IMR-90 (cell line): Measurements from ENCODE around the gene ZNF554. TPM values are rescaled to one million over a fixed set of nuclear protein-coding genes. Genes with fewer than 3 reads are reported as not detected.

Experiments
- ATAC-seq: fragments of 200-7000 bp; cut with Tn5 transposase; 2 replicates; pipeline ENCODE4 v1.9.1; 2020; ENCODE audit warnings: low read depth, mild to moderate bottlenecking, moderate library complexity
- BruUV-seq: library from RNA; stranded (reverse); fragments of 400-500 nt; replicated peaks from 2 replicates; lab custom pipeline; 2021; lab: Mats Ljungman, UMichigan
- CTCF ChIA-PET: fragments of 300-600 bp; formaldehyde crosslinking; extraction: SDS; loops from one replicate; lab custom pipeline; 2021; ENCODE audit warnings: antibody characterized with exemption; lab: Yijun Ruan, JAX
- POLR2A ChIA-PET: fragments of 300-600 bp; sonication (Branson Sonifier 250); formaldehyde crosslinking; loops from one replicate; lab custom pipeline; 2022; ENCODE audit warnings: antibody characterized with exemption; ENCODE audit not compliant: unreplicated experiment; lab: Charles Lee
- DNase-seq: peaks from one replicate; pipeline ENCODE4 v3.0.0; 2013
- H2AFZ ChIP-seq: replicated peaks from 2 replicates; pipeline ENCODE3; 2013; ENCODE audit warnings: low read length, mild to moderate bottlenecking; ENCODE audit not compliant: poor library complexity
- H2AK5ac ChIP-seq: 2 replicates; pipeline ENCODE4 v1.6.1; 2013; ENCODE audit warnings: low read depth, low read length, inconsistent platforms
- H2AK9ac ChIP-seq: replicated peaks from 2 replicates; pipeline ENCODE3; 2013; ENCODE audit warnings: mild to moderate bottlenecking, low read depth, low read length, moderate library complexity; ENCODE audit not compliant: poor library complexity
- H2BK120ac ChIP-seq: 2 replicates; pipeline ENCODE4 v1.6.1; 2013; ENCODE audit warnings: low read depth, low read length, inconsistent platforms
- H2BK15ac ChIP-seq: 3 replicates; pipeline ENCODE4 v1.6.1; 2013; ENCODE audit warnings: low read depth, low read length, inconsistent platforms
- H2BK20ac ChIP-seq: 2 replicates; pipeline ENCODE4 v1.6.1; 2013; ENCODE audit warnings: low read depth, mild to moderate bottlenecking, inconsistent platforms, low read length, moderate library complexity
- H2BK5ac ChIP-seq: 2 replicates; pipeline ENCODE4 v1.6.1; 2013; ENCODE audit warnings: mild to moderate bottlenecking, low read depth, low read length, inconsistent platforms; ENCODE audit not compliant: poor library complexity, severe bottlenecking
- H3K14ac ChIP-seq: replicated peaks from 2 replicates; pipeline ENCODE4 v1.6.1; 2013; ENCODE audit warnings: low read depth, low read length, inconsistent platforms
- H3K18ac ChIP-seq: 2 replicates; pipeline ENCODE4 v1.6.1; 2013; ENCODE audit warnings: low read depth, low read length, control low read depth
- H3K23ac ChIP-seq: 2 replicates; pipeline ENCODE4 v1.6.1; 2013; ENCODE audit warnings: low read depth, low read length, inconsistent platforms
- H3K27ac ChIP-seq: 2 replicates; pipeline ENCODE4 v1.5.1; 2013; ENCODE audit warnings: mild to moderate bottlenecking, control low read depth, low read length; ENCODE audit not compliant: insufficient read depth
- H3K27me3 ChIP-seq: 2 replicates; pipeline ENCODE4 v1.6.1; 2013; ENCODE audit warnings: low read length; ENCODE audit not compliant: control insufficient read depth, insufficient read depth
- H3K36me3 ChIP-seq: 2 replicates; pipeline ENCODE4 v1.6.1; 2013; ENCODE audit warnings: low read length, mixed read lengths; ENCODE audit not compliant: control insufficient read depth, insufficient read depth
- H3K4ac ChIP-seq: 2 replicates; pipeline ENCODE4 v1.6.1; 2013; ENCODE audit warnings: low read depth, low read length, inconsistent platforms
- H3K4me1 ChIP-seq: 2 replicates; pipeline ENCODE4 v1.6.1; 2013; ENCODE audit warnings: low read length, mixed read lengths; ENCODE audit not compliant: control insufficient read depth, insufficient read depth
- H3K4me2 ChIP-seq: 2 replicates; pipeline ENCODE4 v1.6.1; 2013; ENCODE audit warnings: low read depth, mild to moderate bottlenecking, control low read depth, low read length, moderate library complexity
- H3K4me3 ChIP-seq: 2 replicates; pipeline ENCODE4 v1.5.1; 2013; ENCODE audit warnings: low read depth, mild to moderate bottlenecking, control low read depth, low read length, moderate library complexity; ENCODE audit not compliant: insufficient read depth
- H3K56ac ChIP-seq: 2 replicates; pipeline ENCODE4 v1.6.1; 2013; ENCODE audit warnings: low read length, inconsistent platforms; ENCODE audit not compliant: insufficient read depth; ENCODE audit errors: extremely low read depth
- H3K79me1 ChIP-seq, 2 experiments: 2 replicates each; pipeline ENCODE4 v1.6.1; 2013; ENCODE audit warnings: low read length in 2 of 2, inconsistent platforms in 1 of 2, low read depth in 1 of 2
- H3K9ac ChIP-seq: 2 replicates; pipeline ENCODE4 v1.6.1; 2013; ENCODE audit warnings: low read depth, low read length, control low read depth
- H3K9me1 ChIP-seq: 2 replicates; pipeline ENCODE4 v1.6.1; 2013; ENCODE audit warnings: low read length, inconsistent platforms; ENCODE audit not compliant: insufficient read depth
- H3K9me3 ChIP-seq: 2 replicates; pipeline ENCODE4 v1.6.1; 2013; ENCODE audit warnings: low read length; ENCODE audit not compliant: control insufficient read depth, insufficient read depth
- H4K20me1 ChIP-seq: 2 replicates; pipeline ENCODE4 v1.6.1; 2013; ENCODE audit warnings: low read length, inconsistent platforms; ENCODE audit not compliant: insufficient read depth
- H4K5ac ChIP-seq: 2 replicates; pipeline ENCODE4 v1.6.1; 2013; ENCODE audit warnings: mild to moderate bottlenecking, low read depth, low read length, control low read depth
- H4K8ac ChIP-seq, 2 experiments: 2 replicates each; pipeline ENCODE4 v1.6.1; 2013; ENCODE audit warnings: low read depth in 2 of 2, low read length in 2 of 2, control low read depth in 1 of 2, inconsistent platforms in 1 of 2
- H4K91ac ChIP-seq: 2 replicates; pipeline ENCODE4 v1.6.1; 2013; ENCODE audit warnings: low read depth, low read length, inconsistent platforms; ENCODE audit not compliant: insufficient read depth
- CEBPB ChIP-seq: IDR thresholded peaks from 2 replicates; pipeline ENCODE4 v1.6.1; 2012; ENCODE audit warnings: low read depth, low read length, improper control_type of control experiment
- NFE2L2 ChIP-seq: fragments of 150-350 bp; IDR thresholded peaks from 2 replicates; pipeline ENCODE4 v1.6.1; 2016; ENCODE audit warnings: low read depth, mild to moderate bottlenecking, low read length
- POLR2A ChIP-seq: IDR thresholded peaks from 2 replicates; pipeline ENCODE4 v1.6.1; 2012; ENCODE audit warnings: mild to moderate bottlenecking, low read depth, low read length
- WGBS, 2 experiments: methylation state at CpG; one replicate each; pipeline versions ENCODE4 v1.1.5 to v1.1.7; 2013; ENCODE audit warnings: missing lambda C conversion rate in 2 of 2; ENCODE audit not compliant: insufficient read length in 1 of 2; ENCODE audit errors: extremely low coverage in 2 of 2; 5-methylcytosine and 5-hydroxymethylcytosine counted together
- dilution Hi-C: fragments of 300-500 bp; cut with HindIII; formaldehyde crosslinking; loops from one replicate; pipeline ENCODE4 v1.14.3; 2018; ENCODE audit warnings: low sequenced_read_pairs; ENCODE audit not compliant: unreplicated experiment
- in situ Hi-C: fragments of 300-500 bp; cut with MboI; formaldehyde crosslinking; loops from 3 replicates; pipeline ENCODE4 v1.14.3; 2019; ENCODE audit warnings: low sequenced_read_pairs, inconsistent platforms, mixed read lengths
- intact Hi-C: fragments of 100-400 bp; cut with micrococcal nuclease; formaldehyde crosslinking; loops from 2 replicates; pipeline ENCODE4 v1.10.0; 2022
- polyA plus RNA-seq, 3 experiments: library from polyadenylated mRNA; depleted of rRNA; stranded (reverse); fragments of >200 nt; gene quantifications; 2 replicates each; pipeline ENCODE4 v1.2.3, GENCODE V29; 2012; ENCODE audit warnings: low replicate concordance in 1 of 3
- total RNA-seq: library from RNA; depleted of rRNA; stranded (reverse); fragments of >200 nt; gene quantifications from 2 replicates; pipeline ENCODE4 v1.2.3, GENCODE V29; 2012

Gene ZNF554
- total and polyA plus RNA-seq, 2 of the 4 experiments (the other 2 are of a cell fraction): 1.5 to 3.0 TPM

DNA sequence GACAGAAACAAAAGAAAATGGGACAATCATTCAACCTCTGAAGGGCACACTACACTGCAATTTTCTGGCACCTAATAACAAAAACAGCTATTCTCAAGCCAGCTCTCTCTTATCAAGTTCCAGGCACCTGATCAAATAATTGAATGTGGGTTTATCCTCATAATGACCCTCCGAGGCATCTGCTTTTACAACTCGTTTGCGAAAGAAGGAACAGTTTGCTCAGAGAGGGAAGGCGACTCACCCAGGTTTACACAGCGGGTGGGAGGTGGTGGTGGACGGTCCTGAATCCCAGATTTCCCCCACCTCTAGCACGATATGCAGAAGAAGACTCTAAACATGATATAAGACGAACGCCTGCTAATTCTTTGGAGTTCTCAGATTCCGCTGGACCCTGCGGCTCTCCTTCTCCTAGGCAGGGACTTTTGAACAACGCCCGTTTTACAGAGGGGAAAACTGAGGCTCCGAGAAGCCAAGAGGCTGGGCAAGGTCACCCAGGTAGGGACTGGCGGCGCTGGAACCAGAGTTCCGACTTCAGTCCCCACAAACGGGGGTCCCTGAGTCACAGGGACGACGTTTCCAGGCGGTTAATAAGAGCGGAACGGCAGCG is 37.2 kb upstream of the ZNF554 start:
- H4K5ac ChIP-seq: peak overlapping the region; percentile 9; the same call in 1 of the 2 replicates
- H3K56ac ChIP-seq: peak overlapping the region; percentile 40; the same call in 1 of the 2 replicates
- no peak overlapping the region for H3K18ac ChIP-seq
- no peak overlapping the region for H2BK15ac ChIP-seq
- H3K9me3 ChIP-seq: no peaks in the 10 kb centered on the region
- H2BK5ac ChIP-seq: peak overlapping the region; percentile 25
- intact Hi-C loops: loop anchor here (2.0 kb wide), 1 partner anchor 42 kb away; the partner anchor contains the start of gene SLC39A3
- peak overlapping the region; percentile 76 for H3K9ac ChIP-seq
- dilution Hi-C loops: no loop called here
- peak overlapping the region; percentile 96 for H2AK9ac ChIP-seq
- no peaks in the 10 kb centered on the region for H3K27me3 ChIP-seq
- peak overlapping the region; percentile 58 for H3K27ac ChIP-seq
- H3K79me1 ChIP-seq: peaks cover 17 to 68% of the 10 kb centered on the region in 2 experiments; a peak in 3 of 4 replicates
- TF ChIP-seq NFE2L2 (no peak), CEBPB (no peak), POLR2A (no peak)
- peak overlapping the region; percentile 94 for H2AFZ ChIP-seq
- peaks cover 2% of the 10 kb centered on the region; the same call in 1 of the 2 replicates for H3K36me3 ChIP-seq
- no peak for DNase-seq
- peaks cover 4% of the 10 kb centered on the region; the same call in 1 of the 2 replicates for H3K4me1 ChIP-seq
- peak overlapping the region; percentile 77 for H3K14ac ChIP-seq
- no peaks in the 10 kb centered on the region for H3K9me1 ChIP-seq
- H4K91ac ChIP-seq: peak overlapping the region; percentile 56; the same call in 1 of the 2 replicates
- no TSS peak for BruUV-seq
- peak overlapping the region; percentile 90 for H3K23ac ChIP-seq
- ChIA-PET CTCF (no interaction called here), POLR2A (no interaction called here)
- peak overlapping the region; percentile 99 for H3K4me2 ChIP-seq
- H3K4ac ChIP-seq: peak overlapping the region; percentile 83
- in situ Hi-C loops: no loop called here
- H3K4me3 ChIP-seq: peak overlapping the region; percentile 81
- H2AK5ac ChIP-seq: peak overlapping the region; percentile 64
- H4K8ac ChIP-seq: peak overlapping the region; percentile 19 to 65; a peak in 2 of 4 replicates
- WGBS, 2 experiments: 0% methylated on average over 14 of the region's 24 CpGs; no CpG with 5 or more reads in 1 of the 2 experiments
- ATAC-seq: no peak
- no peak overlapping the region for H2BK20ac ChIP-seq
- peaks cover 51% of the 10 kb centered on the region for H4K20me1 ChIP-seq
- H2BK120ac ChIP-seq: no peak overlapping the region
